NT2/D1 (cell line): Measurements from ENCODE around the gene SUOX.

Experiments
- SUZ12 ChIP-seq: IDR thresholded peaks from 2 replicates; pipeline ENCODE4 v1.6.1; 2011; ENCODE audit not compliant: insufficient read length, insufficient read depth; ENCODE audit errors: extremely low read depth
- YY1 ChIP-seq: IDR thresholded peaks from 2 replicates; pipeline ENCODE4 v1.6.1; 2011; ENCODE audit not compliant: insufficient read length, insufficient read depth
- ZNF274 ChIP-seq: IDR thresholded peaks from 2 replicates; pipeline ENCODE4 v1.6.1; 2011; ENCODE audit warnings: mild to moderate bottlenecking, low read depth, low read length

- TF ChIP-seq SUZ12 (no peak), YY1 (no peak), ZNF274 (no peak)
Measured at GRCh38 chr12:56028511-56029165, 31.6 kb downstream of the SUOX start.
